D721Med (cell line): Measurements from ENCODE around the gene INS.

Experiments used
- DNase-seq: peaks from one replicate; pipeline ENCODE4 v3.0.0; 2011; ENCODE audit warnings: low spot score; ENCODE audit not compliant: insufficient read length
- FAIRE-seq: peaks from 2 replicates; lab custom pipeline; 2011; peaks lifted over from hg19 to GRCh38; lab: Jason Lieb, UNC
- CTCF ChIP-seq: IDR thresholded peaks from 2 replicates; pipeline ENCODE4 v1.5.1; 2012; ENCODE audit warnings: mild to moderate bottlenecking, control low read depth; ENCODE audit not compliant: insufficient read depth; ENCODE audit errors: missing control alignments

Gene INS

GRCh38 chr11:2207212-2207611 lies 46.2 kb upstream of the INS start:
- no peak for TF ChIP-seq CTCF
- FAIRE-seq = no peak
- DNase-seq = no peak

GRCh38 chr11:2205981-2206690 lies 45.1 kb upstream of the INS start:
- FAIRE-seq = no peak
- TF ChIP-seq CTCF = no peak
- DNase-seq = no peak

- no peak for TF ChIP-seq CTCF
- no peak for DNase-seq
Observed at GRCh38 chr11:2205214-2205720, 44.3 kb upstream of the INS start.

GRCh38 chr11:2204361-2205213 lies 43.6 kb upstream of the INS start:
- FAIRE-seq (no peak), DNase-seq (no peak)
- TF ChIP-seq CTCF = no peak

More at GRCh38 chr11:2205214-2205720, 44.3 kb upstream of the INS start:
- FAIRE-seq = no peak

- FAIRE-seq (no peak), DNase-seq (no peak)
- TF ChIP-seq CTCF = no peak
Observed at GRCh38 chr11:2203440-2204259, 42.6 kb upstream of the INS start.

- DNase-seq (no peak), FAIRE-seq (no peak)
- no peak for TF ChIP-seq CTCF
Observed at GRCh38 chr11:2202900-2203439, 42.0 kb upstream of the INS start.
